BLaER1 treated with 17β-estradiol and CSF1 and Interleukin-3, amounts not matched to agents 10 nM and 100 nM (cell line): ENCODE measurements around the gene LRRC55.
A peak's percentile ranks its signal among the peaks of the same experiment; 100 is the strongest.

Experiments used
- H3K27ac ChIP-seq, 11 experiments: shearing (Covaris generic); formaldehyde crosslinking; 2 replicates each; pipeline ENCODE4 v1.8.1; 2022
- H3K27me3 ChIP-seq, 11 experiments: shearing (Covaris generic); formaldehyde crosslinking; 2 replicates each; pipeline ENCODE4 v1.8.1; 2022
- H3K36me3 ChIP-seq, 11 experiments: shearing (Covaris generic); formaldehyde crosslinking; 2 replicates each; pipeline ENCODE4 v1.8.1; 2022
- H3K4me1 ChIP-seq, 10 experiments: shearing (Covaris generic); formaldehyde crosslinking; 2 replicates each; pipeline ENCODE4 v1.8.1; 2022
- H3K4me2 ChIP-seq, 11 experiments: shearing (Covaris generic); formaldehyde crosslinking; 2 replicates each; pipeline ENCODE4 v1.8.1; 2022
- H3K4me3 ChIP-seq, 10 experiments: shearing (Covaris generic); formaldehyde crosslinking; 2 replicates each; pipeline ENCODE4 v1.8.1; 2022
- H3K9ac ChIP-seq, 11 experiments: shearing (Covaris generic); formaldehyde crosslinking; 2 replicates each; pipeline ENCODE4 v1.8.1; 2022
- H3K9me3 ChIP-seq, 11 experiments: shearing (Covaris generic); formaldehyde crosslinking; replicated peaks in 1 of 11; 2 replicates each; pipeline ENCODE4 v1.8.1; 2022
- H4K20me1 ChIP-seq, 11 experiments: shearing (Covaris generic); formaldehyde crosslinking; 2 replicates each; pipeline ENCODE4 v1.8.1; 2022
- Cebpa-rat ChIP-seq, 11 experiments: shearing (Covaris generic); IDR thresholded peaks; 2 replicates each; pipeline ENCODE4 v1.8.1; 2022

LRRC55 gene

GRCh38 chr11:57146301-57146700, 35.5 kb upstream of the LRRC55 start:
- Histone ChIP-seq H3K4me2 (no peak overlapping the region), H3K9ac (no peak overlapping the region), H3K9me3 (no peaks in the 10 kb centered on the region), H3K27me3 (peaks cover 0 to 94% (median 0%) of the 10 kb centered on the region in 11 experiments; a peak in 6 of 22 replicates), H3K36me3 (no peaks in the 10 kb centered on the region), H3K4me3 (no peak overlapping the region), H4K20me1 (no peaks in the 10 kb centered on the region; a peak in 1 of 22 replicates), H3K27ac (no peak overlapping the region), H3K4me1 (no peaks in the 10 kb centered on the region)
- TF ChIP-seq Cebpa-rat (IDR thresholded peaks at IDR 0.05), result no peak

DNA sequence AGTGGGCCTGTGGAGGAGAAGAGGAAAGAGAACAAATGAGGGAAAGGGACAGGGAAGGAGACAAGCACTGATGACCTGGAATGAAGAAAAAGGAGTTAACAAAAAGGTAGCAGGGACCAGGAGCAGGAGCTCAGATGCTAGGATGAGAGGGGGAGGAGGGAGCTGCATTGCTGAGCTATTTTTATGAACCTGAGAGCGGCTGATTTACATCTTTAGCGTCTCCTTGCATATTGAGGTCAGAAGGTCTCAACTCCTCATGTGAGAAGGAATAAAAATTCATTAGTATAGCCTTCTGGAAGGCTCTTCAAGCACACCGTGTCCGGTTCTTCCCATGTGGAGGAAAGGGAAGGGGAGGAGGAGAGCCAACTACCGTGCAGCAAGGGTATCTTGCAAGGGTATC, 33.1 kb upstream of the LRRC55 start:
- no peak overlapping the region for H3K4me2 ChIP-seq
- H3K9me3 ChIP-seq, result no peaks in the 10 kb centered on the region
- no peak for TF ChIP-seq Cebpa-rat (IDR thresholded peaks at IDR 0.05)
- H3K9ac ChIP-seq, result no peak overlapping the region
- H3K36me3 ChIP-seq, result no peaks in the 10 kb centered on the region
- H3K4me3 ChIP-seq, result no peak overlapping the region
- H3K4me1 ChIP-seq, result no peaks in the 10 kb centered on the region
- H3K27ac ChIP-seq, result no peak overlapping the region
- H3K27me3 ChIP-seq, result peaks cover 0 to 89% (median 0%) of the 10 kb centered on the region in 11 experiments; a peak in 6 of 22 replicates
- H4K20me1 ChIP-seq, result no peaks in the 10 kb centered on the region

- Histone ChIP-seq H3K9me3 (no peaks in the 10 kb centered on the region), H3K4me1 (peaks cover 3 to 6% (median 5%) of the 10 kb centered on the region in 10 experiments; a peak in 17 of 20 replicates), H3K27me3 (peaks cover 0 to 92% (median 0%) of the 10 kb centered on the region in 11 experiments; a peak in 6 of 22 replicates), H4K20me1 (no peaks in the 10 kb centered on the region; a peak in 1 of 22 replicates), H3K4me3 (no peak overlapping the region), H3K4me2 (no peak overlapping the region), H3K9ac (no peak overlapping the region), H3K36me3 (no peaks in the 10 kb centered on the region), H3K27ac (no peak overlapping the region)
- no peak for TF ChIP-seq Cebpa-rat (IDR thresholded peaks at IDR 0.05)
These were observed 31.3 kb upstream of the LRRC55 start for GRCh38 chr11:57150454-57150917.

DNA sequence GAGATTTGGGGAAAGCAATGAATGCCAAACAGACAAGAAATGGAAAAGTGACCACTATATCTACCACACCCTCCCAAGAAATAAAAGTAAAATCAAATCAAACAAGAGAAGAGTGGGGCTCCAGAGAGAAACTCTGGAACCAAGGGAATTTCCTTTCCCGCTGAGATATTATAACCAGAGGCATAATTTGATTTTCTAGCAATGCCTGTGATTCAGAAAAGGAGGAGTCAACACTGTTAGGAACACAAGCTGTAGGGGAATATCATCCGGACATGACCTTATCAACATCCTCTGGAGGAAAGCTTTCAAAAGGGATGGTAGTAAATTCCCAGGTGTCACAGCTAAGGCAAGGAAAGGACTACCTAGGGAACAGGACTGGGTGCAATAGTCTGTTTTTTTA, 29.6 kb upstream of the LRRC55 start:
- Histone ChIP-seq H3K27ac (no peak overlapping the region), H3K27me3 (peaks cover 0 to 91% (median 0%) of the 10 kb centered on the region in 11 experiments; a peak in 6 of 22 replicates), H3K9ac (no peak overlapping the region), H3K9me3 (no peaks in the 10 kb centered on the region), H3K36me3 (no peaks in the 10 kb centered on the region), H4K20me1 (no peaks in the 10 kb centered on the region; a peak in 1 of 22 replicates), H3K4me3 (no peak overlapping the region), H3K4me1 (peaks cover 7 to 11% (median 10%) of the 10 kb centered on the region in 10 experiments; a peak in 18 of 20 replicates), H3K4me2 (no peak overlapping the region)
- no peak for TF ChIP-seq Cebpa-rat (IDR thresholded peaks at IDR 0.05)

GRCh38 chr11:57153448-57153847, 28.3 kb upstream of the LRRC55 start:
- H3K27me3 ChIP-seq, result peaks cover 0 to 88% (median 0%) of the 10 kb centered on the region in 11 experiments; a peak in 6 of 22 replicates
- no peaks in the 10 kb centered on the region for H3K36me3 ChIP-seq
- H3K9me3 ChIP-seq, result no peaks in the 10 kb centered on the region
- H3K4me1 ChIP-seq, result peaks cover 7 to 11% (median 10%) of the 10 kb centered on the region in 10 experiments; a peak in 18 of 20 replicates
- TF ChIP-seq Cebpa-rat (IDR thresholded peaks at IDR 0.05), result no peak
- no peaks in the 10 kb centered on the region; a peak in 1 of 22 replicates for H4K20me1 ChIP-seq
- H3K4me2 ChIP-seq, result no peak overlapping the region
- H3K4me3 ChIP-seq, result no peak overlapping the region
- no peak overlapping the region for H3K27ac ChIP-seq
- H3K9ac ChIP-seq, result no peak overlapping the region

DNA sequence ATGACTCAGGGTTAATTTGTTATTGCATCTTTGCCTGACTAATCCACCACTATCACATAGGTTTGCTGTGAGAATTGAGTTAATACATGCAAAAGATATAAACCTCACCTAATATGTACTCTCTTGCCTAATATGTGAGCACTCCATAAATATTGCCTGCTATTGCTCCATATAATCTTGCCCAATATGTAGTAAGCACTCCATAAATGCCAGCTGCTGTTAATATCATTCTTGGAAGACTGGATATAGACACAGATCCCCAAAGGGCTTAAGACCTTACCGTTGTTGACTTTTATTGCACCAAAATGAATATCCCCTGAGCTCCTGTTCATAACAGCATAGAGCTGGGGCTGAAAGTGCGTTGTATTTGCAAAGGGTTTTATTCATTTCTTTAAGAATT, 27.0 kb upstream of the LRRC55 start:
- Histone ChIP-seq H3K36me3 (no peaks in the 10 kb centered on the region), H3K9ac (no peak overlapping the region), H3K27ac (no peak overlapping the region), H4K20me1 (no peaks in the 10 kb centered on the region; a peak in 1 of 22 replicates), H3K4me2 (peak overlapping the region in 2 of 11 experiments; percentile 49 to 50; a peak in 1 of 22 replicates), H3K4me1 (peaks cover 7 to 11% (median 10%) of the 10 kb centered on the region in 10 experiments; a peak in 18 of 20 replicates), H3K27me3 (peaks cover 0 to 88% (median 0%) of the 10 kb centered on the region in 11 experiments; a peak in 5 of 22 replicates), H3K9me3 (no peaks in the 10 kb centered on the region), H3K4me3 (no peak overlapping the region)
- no peak for TF ChIP-seq Cebpa-rat (IDR thresholded peaks at IDR 0.05)

DNA sequence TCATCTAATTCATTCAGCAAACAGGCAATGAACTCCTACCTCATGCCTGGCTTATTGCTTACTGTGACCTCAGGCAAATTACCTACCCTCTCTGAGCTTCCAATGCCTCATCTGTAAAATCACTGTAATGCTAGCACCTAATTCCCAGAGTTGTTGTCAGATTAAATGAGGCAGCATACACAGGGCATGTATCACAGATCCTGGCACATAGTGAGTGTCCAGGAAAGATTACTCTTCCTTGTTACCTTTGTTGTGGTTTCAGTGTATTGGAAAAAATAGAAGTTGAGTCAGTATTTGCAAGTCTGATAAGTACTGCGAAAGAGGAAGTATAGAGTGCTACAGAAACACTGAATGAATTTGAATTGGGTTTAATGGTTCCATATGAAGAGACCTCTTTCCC, 26.4 kb upstream of the LRRC55 start:
- no peaks in the 10 kb centered on the region for H3K9me3 ChIP-seq
- no peak for TF ChIP-seq Cebpa-rat (IDR thresholded peaks at IDR 0.05)
- H3K4me2 ChIP-seq, result peak overlapping the region; percentile 23 to 74 (median 49); a peak in 21 of 22 replicates
- peaks cover 7 to 11% (median 10%) of the 10 kb centered on the region in 10 experiments; a peak in 18 of 20 replicates for H3K4me1 ChIP-seq
- H3K27me3 ChIP-seq, result peaks cover 0 to 88% (median 0%) of the 10 kb centered on the region in 11 experiments; a peak in 5 of 22 replicates
- no peak overlapping the region for H3K27ac ChIP-seq
- no peak overlapping the region for H3K4me3 ChIP-seq
- no peaks in the 10 kb centered on the region for H3K36me3 ChIP-seq
- H3K9ac ChIP-seq, result no peak overlapping the region
- H4K20me1 ChIP-seq, result no peaks in the 10 kb centered on the region; a peak in 1 of 22 replicates

DNA sequence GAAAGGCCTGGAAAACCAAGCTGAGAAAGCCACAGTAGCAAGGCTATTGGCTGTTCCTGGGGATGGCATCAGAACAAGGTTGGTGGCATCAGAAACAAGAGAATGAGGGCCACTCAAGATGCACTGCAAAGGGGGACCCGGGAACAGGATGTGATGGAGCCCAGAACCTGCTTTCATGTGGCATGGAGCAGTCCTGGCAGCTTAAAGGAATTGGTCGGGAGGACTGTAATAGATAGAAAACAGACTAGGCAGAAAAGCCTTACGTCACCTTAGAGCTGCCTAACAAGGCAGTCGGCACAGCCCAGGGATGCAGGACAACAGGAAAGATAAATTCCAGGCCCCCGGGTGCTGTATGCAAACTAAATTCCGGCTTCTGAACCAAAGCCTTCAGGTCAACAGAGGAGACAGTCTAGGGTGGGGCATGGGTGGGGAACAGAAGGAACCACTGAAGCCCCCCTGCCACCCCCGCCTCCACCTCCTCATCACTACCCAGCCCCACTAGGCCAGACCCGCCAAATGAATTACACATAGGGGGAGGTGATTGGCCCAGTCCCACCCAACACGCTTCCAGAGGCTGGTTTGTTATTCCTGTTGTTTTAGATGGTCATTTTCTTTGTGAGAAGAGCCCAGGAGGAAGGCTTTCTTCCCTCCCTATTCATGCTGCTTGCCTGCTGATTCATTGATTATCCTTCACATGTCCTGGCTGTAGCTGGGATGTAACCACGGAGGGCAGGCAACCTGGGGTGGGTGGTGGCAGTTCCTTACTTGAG, 25.7 kb upstream of the LRRC55 start:
- Histone ChIP-seq H3K4me2 (peak overlapping the region; percentile 23 to 74 (median 49); a peak in 21 of 22 replicates), H3K27ac (no peak overlapping the region)

DNA sequence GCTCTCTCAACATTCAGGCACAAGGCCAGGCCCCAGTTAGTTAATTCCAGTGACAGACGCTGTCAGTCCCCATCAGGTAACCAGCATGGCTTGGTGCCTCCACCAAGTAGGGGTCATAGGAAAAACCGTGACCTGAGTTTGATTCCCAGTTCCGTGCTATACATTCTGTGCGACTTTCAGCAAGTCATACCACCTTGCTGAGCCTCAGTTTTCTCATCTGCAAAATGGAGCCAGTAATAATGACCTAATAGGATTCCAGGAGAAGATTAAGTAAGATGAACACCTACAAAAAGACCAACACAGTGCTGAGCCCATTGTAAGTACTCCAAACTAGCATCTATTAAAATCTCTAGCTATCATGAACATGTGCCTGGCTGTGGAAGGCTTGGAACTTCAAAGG, 24.8 kb upstream of the LRRC55 start:
- no peaks in the 10 kb centered on the region for H3K36me3 ChIP-seq
- no peaks in the 10 kb centered on the region for H3K9me3 ChIP-seq
- peaks cover 7 to 11% (median 10%) of the 10 kb centered on the region in 10 experiments; a peak in 18 of 20 replicates for H3K4me1 ChIP-seq
- H4K20me1 ChIP-seq, result no peaks in the 10 kb centered on the region; a peak in 1 of 22 replicates
- no peak for TF ChIP-seq Cebpa-rat (IDR thresholded peaks at IDR 0.05)
- H3K27me3 ChIP-seq, result peaks cover 0 to 89% (median 0%) of the 10 kb centered on the region in 11 experiments; a peak in 5 of 22 replicates
- H3K4me2 ChIP-seq, result no peak overlapping the region
- no peak overlapping the region for H3K9ac ChIP-seq
- H3K4me3 ChIP-seq, result no peak overlapping the region
- no peak overlapping the region for H3K27ac ChIP-seq

More for the DNA sequence above, 25.7 kb upstream of the LRRC55 start:
- Histone ChIP-seq H3K4me1 (peaks cover 7 to 11% (median 10%) of the 10 kb centered on the region in 10 experiments; a peak in 18 of 20 replicates), H4K20me1 (no peaks in the 10 kb centered on the region; a peak in 1 of 22 replicates), H3K27me3 (peaks cover 0 to 86% (median 0%) of the 10 kb centered on the region in 11 experiments; a peak in 5 of 22 replicates), H3K9ac (no peak overlapping the region), H3K9me3 (no peaks in the 10 kb centered on the region), H3K4me3 (no peak overlapping the region), H3K36me3 (no peaks in the 10 kb centered on the region)
- TF ChIP-seq Cebpa-rat (IDR thresholded peaks at IDR 0.05), result no peak
